Left colon (tissue), 2 donors: ENCODE results near the gene ARHGEF6. TPM values are rescaled to one million over a fixed set of nuclear protein-coding genes. Genes with fewer than 3 reads are reported as not detected.

Experiments
- ATAC-seq: fragments of 200-7000 bp; cut with Tn5 transposase; one replicate; pipeline ENCODE4 v1.9.1; 2020; ENCODE audit warnings: mild to moderate bottlenecking, moderate library complexity
- DNase-seq, 2 donors: peaks; one replicate each; pipeline ENCODE4 v3.0.0-alpha.2; 2020
- intact Hi-C, 2 donors: fragments of 100-400 bp; cut with DNase I in 1 of 2; cut with micrococcal nuclease in 1 of 2; formaldehyde crosslinking; loops; one replicate each; pipeline versions ENCODE4 v1.11.2 to v1.14.0; 2022; cut with DNase I, micrococcal nuclease
- total RNA-seq, 2 donors: library from RNA; stranded (reverse); fragmentation: NEBNext Ultra II Directional; extraction: Animal tissue kit (Norgen Biotek cat#: 25700); gene quantifications; one replicate each; pipeline ENCODE4 v1.2.1, GENCODE V29; 2021
- donor health status: DM: no; HTN: no; CAD: no.
- donor health status: DM: yes; HTN: yes; CAD: no.

The ARHGEF6 gene
- total RNA-seq, 2 donors from 2014 or later: 2.1 to 6.7 TPM

DNA sequence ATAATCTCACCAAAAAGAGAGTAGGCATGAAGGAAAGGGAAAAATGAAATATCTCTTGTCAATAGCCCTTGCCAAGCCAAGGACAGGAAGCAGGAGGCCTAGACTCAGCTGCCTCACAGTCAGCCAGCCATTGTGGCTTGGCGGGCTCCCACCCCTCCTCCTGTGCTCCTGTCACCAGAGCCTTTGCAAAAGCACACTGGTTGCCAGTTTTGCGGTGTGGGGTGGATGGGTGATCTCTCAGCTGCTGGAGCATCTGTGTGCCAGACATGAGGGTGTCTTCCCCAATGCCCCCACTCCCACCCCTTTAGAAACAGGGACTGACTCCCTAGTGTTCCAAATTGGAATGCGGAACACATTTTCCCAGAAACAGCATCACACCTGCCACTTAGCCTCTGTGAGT lies 26.1 kb downstream of the ARHGEF6 start:
- intact Hi-C loops: no loop called here
- ATAC-seq: no peak
- no peak for DNase-seq

DNA sequence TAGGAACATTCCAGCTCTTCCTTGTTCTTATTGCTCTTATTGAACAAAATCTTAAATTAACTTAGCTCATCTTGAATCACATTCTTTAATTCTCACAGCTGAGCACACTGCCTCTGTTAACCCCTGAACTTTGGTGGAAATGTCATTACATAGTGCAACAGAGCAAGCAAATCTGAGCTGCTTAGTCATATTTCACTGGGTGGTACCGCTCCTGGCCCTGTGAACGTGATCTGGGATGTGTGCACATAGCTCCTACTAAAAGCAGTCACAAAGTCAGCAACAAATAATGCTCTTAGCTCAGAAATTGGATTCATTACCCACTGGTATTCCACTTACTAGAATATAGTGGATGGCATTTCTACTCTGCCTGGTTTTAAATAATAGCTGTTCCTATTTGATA lies 27.9 kb downstream of the ARHGEF6 start:
- ATAC-seq: no peak
- intact Hi-C loops: no loop called here

DNA sequence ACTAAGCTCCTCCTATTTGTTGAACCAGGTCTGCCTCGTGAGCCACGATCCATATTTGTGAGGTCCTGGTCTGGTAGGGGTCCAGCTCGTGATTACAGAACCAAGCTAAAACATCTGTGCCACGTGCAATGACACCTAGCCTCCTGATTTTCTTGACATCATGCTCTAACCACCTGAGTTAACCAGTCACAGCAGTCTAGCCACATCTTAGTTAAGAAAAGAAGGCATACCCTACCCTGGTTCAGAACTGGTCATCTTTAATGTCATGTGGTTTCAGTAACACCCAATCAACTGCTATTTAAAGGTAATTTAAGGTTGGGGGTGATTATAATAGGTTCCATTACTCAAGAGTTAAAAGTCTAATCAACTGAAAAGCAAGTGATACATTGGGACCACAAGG lies 28.4 kb downstream of the ARHGEF6 start:
- intact Hi-C loops: no loop called here
- no peak for DNase-seq
- no peak for ATAC-seq

More for the DNA sequence above, 27.9 kb downstream of the ARHGEF6 start:
- DNase-seq: no peak

DNA sequence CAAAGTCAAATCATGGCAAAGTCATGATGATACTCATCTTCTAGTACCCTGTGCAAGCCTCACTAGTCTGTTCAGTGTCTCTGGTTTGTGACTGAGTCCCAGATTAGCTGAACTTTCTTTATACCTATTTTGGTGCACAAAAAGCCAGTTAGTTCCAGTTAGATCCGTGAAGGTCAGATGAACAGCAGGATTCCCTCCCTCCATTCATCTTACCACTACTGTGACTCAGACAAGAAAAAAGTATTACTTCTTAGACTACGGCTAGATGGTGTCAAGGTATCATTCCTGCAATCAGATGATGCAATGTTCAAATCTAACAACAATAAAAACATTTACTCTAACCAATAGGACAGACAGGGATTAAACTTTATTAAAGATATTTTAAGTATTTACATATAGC lies 30.4 kb downstream of the ARHGEF6 start:
- ATAC-seq (no peak), DNase-seq (no peak)
- intact Hi-C loops: no loop called here

DNA sequence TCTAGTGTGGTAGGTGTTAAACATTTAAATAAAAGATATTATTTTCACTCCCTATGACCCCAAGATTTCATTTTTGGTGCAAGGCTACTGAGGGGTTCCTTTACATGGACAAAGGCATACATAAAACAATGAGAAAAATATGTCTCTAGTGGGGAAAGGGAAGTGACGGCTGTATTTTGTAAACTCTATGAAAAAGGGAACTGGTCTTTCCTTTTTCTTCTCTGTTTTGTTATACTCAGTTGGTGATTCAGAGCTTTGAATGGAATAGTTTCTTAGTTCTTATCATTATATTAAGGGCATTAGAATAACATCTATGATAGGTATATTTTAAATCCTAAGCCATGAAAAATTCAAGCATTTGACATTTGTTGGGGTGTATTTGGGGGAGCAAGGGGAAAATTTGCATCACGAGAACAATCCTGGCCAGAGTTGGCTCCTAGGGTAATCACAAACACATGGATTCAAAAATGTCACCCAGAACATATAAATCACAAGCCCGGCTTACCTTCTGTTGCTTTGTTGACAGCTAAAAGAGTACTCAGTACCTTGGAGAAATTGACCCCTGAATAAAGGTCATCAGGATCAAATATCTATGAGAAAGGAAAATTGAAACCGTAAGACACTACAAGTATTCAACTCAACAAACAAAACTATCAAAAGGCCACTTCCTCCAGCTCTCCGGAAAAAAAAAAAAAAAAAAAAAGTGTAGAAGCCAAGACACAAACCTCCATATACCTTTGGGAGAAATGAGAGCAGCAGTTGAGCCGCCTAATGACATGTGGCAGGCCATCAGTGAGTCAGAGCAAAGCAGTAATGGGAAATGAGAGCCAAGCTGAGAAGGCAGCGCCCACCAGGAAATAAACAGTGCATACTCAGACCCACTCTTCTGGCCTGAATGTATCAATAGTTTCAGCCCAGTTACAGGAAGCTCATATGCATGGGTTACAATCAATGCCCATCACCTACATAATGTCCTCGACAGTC lies 33.4 kb downstream of the ARHGEF6 start:
- no peak for ATAC-seq

DNA sequence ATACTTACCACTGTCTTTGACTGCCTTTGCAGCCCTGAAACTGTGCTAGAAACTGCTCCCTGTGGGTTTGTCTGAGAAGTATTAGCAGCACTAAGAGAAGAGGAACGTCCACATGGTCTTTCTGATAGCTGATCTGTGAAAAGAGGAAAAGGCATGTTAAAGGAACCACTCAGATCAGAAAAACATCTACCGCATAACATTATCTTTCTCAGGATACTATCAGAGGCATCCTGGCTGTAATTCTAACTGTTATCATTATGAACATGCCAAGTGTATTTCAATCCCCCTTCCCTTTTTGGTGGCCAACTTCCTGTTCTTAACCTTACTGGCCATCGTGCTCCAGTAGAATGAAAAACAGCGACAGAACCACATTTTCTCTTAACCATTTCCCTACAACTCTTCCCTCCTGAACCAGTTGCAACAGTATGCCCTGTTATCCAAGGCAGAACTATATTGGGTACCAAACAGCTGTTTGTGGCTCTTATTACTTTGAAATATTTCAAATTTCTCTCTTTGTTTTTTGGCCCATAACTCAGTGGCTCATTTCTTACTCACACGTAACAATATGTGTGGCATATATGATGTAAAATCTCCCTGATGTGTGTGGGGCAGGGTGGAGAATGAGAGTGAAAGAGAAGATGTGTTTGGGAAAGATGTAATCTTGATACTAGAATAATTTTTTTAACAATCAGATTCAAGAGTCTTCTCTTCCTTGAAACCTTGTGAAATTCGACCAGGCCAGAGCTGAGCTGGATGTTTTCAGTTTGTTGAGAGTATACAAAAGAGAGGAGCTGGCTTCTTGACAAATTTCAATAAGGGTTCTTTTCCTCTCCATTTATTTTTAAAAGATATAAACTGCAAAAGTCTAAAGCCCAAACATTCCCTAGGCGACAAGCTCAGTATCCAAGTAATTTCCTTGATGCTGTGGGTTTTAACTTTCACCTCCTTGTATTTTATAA lies 35.2 kb downstream of the ARHGEF6 start:
- intact Hi-C loops: no loop called here
- no peak for ATAC-seq

More for the DNA sequence above, 33.4 kb downstream of the ARHGEF6 start:
- no peak for DNase-seq
- intact Hi-C loops: no loop called here

DNA sequence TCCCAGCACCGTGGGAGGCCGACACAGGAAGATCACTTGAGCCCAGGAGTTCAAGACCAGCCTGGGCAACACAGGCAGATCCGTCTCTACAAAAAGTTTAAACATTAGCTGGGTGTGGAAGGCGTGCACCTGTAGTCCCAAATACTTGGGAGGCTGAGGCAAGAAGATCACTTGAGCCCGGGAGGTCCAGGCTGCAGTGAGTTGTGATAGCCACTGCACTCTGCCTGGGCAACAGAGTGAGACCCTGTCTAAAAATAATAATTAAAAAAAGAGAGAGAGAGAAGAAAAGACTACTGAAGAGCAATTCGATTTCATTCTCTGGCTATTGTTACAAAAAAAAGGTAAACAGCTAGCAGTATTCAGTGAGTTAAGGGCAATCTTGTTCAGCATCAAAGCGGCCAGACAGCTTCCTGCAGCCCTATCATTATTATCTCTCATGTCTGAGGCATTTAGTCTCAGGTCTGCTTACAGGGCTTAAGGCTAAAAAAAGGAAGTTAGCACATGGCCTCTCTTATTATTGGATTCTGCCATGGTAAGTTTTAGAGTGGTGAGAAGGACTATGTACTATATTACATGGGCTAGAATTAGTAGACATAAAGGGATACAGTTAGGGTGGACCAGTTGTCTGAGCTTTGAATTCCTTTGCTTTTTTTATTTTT lies 37.9 kb downstream of the ARHGEF6 start:
- intact Hi-C loops: no loop called here

More for the DNA sequence above, 35.2 kb downstream of the ARHGEF6 start:
- DNase-seq: no peak

DNA sequence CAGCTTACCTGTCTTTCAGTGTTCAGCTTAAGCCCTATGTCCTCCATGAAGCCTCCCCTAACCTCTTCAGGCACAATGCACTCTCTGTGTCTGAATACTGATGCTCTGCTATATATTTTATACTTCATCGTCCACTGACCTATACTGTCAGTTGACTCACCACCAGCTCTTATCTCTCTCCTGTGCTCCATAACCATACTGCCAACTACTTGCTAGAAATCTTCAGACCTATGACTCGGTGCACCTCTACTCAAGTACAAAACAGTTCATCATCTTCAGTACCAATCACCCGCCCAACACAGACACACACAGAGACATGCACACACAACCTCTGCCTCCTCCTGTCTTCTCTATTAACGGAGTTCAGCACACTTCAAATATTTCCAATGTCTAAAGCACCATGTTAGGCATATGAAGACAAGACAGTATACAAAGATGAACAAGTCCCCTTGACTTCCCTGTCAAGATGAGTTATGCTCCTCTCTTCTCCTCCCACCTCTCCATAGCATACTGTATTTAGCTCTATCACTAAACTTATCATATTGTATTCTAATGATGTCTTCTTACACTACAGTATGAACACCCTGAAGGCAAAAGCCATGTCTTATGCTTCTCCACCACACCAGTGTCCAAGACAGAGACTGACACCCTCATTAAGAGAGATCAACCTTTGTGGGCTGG lies 42.5 kb downstream of the ARHGEF6 start:
- intact Hi-C loops: no loop called here
- ATAC-seq: no peak

More for the DNA sequence above, 37.9 kb downstream of the ARHGEF6 start:
- ATAC-seq (no peak), DNase-seq (no peak)

DNA sequence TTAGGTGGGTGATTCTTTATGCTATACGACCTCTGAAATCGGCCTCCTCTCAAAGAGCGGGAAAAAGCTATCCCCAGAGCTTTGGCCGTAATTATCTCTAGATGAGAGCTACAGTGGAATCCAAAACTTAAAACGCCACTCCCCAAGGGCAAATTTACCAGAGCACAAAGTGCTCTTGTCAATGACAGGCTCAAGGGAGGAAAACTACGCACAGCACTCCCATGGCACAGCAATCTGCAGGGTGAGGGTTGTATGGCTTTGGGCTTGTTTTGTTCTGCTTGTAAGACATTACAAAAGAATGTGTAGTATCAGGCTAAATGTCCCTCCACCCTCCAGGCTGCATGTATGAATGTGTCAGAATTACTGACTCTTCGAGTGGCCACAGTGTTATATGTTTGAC lies 44.0 kb downstream of the ARHGEF6 start:
- DNase-seq: no peak
- no peak for ATAC-seq
- intact Hi-C loops: no loop called here

More for the DNA sequence above, 42.5 kb downstream of the ARHGEF6 start:
- no peak for DNase-seq

DNA sequence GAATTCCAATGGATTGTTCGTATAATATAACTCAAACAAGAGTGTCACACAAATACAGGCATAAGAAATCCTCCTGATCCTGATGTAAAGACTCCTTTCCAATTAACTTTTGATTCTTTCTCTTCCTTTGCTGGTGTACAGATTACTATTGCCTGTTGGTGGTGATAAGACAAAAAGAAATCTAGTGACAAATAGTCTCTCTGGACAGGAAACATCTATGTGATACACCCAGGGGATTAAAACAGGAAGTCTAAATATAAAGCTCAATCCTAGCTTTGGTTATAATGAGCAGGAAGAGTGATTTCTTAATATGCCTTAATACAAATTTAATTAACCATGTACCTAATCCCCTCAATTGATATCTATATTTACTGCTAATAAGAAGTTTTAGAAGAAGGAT lies 45.1 kb downstream of the ARHGEF6 start:
- intact Hi-C loops: no loop called here
- ATAC-seq: no peak
- DNase-seq: no peak

DNA sequence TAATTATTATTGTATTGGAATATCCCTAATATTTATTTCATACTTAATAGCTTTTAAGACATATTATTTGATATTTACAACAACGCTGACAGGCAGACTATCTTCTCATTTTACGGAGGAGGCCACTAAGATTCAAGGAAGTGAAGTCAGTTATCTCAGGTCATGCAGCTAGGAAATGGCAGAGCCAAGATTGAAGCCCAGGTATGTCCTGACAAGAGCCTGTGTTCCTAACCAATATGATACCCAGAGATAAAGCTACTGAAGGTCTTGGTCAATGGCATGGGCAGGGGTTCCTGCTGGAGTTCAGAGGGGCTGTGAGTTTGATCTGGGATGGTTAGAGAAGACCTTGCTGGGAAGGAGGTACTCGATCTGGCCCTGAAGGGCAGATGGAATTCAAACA lies 47.1 kb downstream of the ARHGEF6 start:
- intact Hi-C loops: no loop called here
- ATAC-seq (no peak), DNase-seq (no peak)

DNA sequence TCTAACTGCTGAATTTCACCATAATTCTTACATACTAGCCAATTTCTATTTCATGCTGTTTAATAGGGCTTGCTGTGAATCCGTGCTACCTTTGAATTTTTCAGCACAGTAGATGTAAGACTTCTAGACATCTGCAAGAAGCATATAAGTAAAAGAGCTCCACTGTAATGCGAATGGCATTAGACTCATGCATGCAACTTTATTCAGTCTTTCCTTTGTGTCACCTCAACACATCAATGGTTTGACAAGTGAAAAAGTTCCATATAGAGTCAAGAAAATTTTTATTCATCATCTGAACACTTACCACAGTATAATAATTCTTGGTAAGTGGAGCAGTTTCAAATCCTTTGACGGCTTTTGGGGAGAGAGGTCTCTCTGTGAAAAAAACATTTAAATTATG lies 48.9 kb downstream of the ARHGEF6 start:
- ATAC-seq (no peak), DNase-seq (no peak)
- intact Hi-C loops: no loop called here

DNA sequence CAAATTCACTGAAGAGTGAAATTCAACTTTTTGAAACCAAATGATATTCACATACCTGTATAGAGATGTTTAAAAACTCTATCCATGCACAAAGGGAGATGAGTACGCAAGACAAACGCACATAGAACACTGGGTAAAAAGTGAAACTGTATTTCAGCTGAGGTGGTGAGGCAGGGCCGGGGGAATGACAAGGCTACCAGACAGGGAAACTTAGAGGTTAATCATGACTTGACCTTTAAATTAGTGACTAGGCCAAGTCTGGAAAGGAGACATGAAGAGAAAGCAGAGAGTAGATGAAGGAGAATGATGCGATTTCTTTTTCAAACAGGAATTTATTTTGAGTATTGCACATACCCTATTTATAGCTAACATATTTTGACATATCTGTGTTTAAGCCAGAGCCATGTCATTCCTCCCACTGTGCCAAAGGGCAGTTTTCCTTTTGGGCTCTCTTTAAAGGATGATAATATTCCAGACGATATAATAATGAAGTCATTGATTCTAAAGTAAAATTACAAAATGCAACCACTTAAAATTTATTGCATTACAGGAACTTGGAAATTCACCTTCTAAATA lies 49.4 kb downstream of the ARHGEF6 start:
- intact Hi-C loops: no loop called here
- DNase-seq (no peak), ATAC-seq (no peak)

DNA sequence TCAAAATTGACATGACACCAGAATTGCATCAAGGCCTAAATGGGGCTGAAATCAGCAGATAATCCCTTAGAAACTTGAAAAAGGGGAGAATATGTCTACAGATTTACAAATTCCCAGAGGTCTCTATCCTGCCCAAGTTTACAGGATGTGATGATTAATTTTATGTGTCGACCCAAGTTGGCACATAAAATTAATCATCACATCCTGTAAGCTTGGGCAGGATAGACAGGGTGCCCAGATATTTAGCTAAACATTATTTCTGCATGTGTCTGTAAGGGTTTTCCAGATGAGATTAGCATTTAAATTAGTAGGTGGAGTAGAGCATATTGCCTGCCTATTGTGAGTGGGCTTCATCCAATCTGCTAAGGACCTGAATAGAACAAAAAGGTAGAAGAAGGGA lies 52.3 kb downstream of the ARHGEF6 start:
- intact Hi-C loops: no loop called here
- ATAC-seq (no peak), DNase-seq (no peak)

DNA sequence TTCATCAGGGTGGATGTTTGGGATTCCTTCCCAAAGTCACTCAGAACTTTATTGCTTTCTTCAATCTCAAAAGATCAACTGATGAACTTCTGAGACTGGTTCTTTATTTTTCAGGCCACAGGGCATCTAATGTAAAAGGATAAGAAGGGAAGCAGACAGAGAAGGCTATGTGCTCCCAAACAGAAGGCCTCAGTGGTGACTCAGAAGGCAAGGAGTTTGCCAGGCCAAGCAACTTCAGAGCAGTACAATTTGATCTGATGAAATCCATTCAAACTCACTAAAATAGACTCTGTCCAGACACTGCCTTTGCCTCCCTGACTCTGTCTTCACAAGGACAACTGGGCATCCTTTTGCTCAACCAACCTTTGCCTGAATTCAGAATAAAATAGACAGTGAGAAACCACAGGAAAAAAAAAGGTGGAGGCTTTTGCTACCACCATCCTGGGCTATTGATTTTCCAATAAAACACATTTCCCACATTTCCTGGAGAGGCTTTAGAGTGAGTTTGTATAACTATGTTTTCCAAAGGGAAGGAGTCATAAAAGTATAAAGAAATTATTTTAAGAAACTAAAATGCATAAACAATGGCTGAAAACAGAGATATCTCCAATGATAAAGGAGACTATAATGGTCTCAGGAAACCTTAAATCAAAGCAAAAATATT lies 55.2 kb downstream of the ARHGEF6 start:
- DNase-seq (no peak), ATAC-seq (no peak)
- intact Hi-C loops: no loop called here

DNA sequence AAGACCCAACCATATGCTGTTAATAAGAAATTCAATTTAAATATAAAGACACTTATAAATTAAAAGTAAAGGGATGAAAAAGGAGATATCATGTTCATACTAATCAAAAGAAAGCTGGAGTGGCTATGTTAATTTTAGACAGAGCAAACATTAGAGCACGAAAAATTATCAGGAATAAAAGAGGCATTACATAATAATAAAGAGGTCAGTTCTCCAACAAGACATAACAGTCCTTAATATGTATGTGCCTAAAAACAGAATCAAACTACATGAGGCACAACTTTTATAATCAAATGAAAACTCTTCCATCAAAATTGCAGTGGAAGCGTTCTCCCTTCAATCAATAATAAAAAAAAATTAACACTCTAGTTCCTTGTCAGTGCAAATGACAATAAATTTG lies 62.6 kb downstream of the ARHGEF6 start:
- ATAC-seq (no peak), DNase-seq (no peak)
- intact Hi-C loops: loop anchor here in 1 of 2 donors (10.0 kb wide), 1 partner anchor 207 kb away; no protein-coding TSS in a partner anchor
